Ishikawa (cell line): ENCODE measurements around the gene HDGFL2.

Experiments
- CEBPB ChIP-seq: IDR thresholded peaks from 2 replicates; pipeline ENCODE4 v1.6.1; 2012
- CREB1 ChIP-seq: IDR thresholded peaks from 2 replicates; pipeline ENCODE4 v1.6.1; 2012; ENCODE audit warnings: low read depth
- EGR1 ChIP-seq: IDR thresholded peaks from 2 replicates; pipeline ENCODE4 v1.6.1; 2012
- EP300 ChIP-seq: IDR thresholded peaks from 2 replicates; pipeline ENCODE4 v1.6.1; 2012; ENCODE audit warnings: borderline replicate concordance
- FOXM1 ChIP-seq: IDR thresholded peaks from 2 replicates; pipeline ENCODE4 v1.6.1; 2012; ENCODE audit warnings: low read depth, borderline replicate concordance
- NFIC ChIP-seq: IDR thresholded peaks from 2 replicates; pipeline ENCODE4 v1.6.1; 2012
- RAD21 ChIP-seq: IDR thresholded peaks from 2 replicates; pipeline ENCODE4 v1.6.1; 2012; ENCODE audit warnings: low read depth
- REST ChIP-seq: IDR thresholded peaks from 2 replicates; pipeline ENCODE4 v1.6.1; 2012; ENCODE audit warnings: low read depth, mild to moderate bottlenecking
- TAF1 ChIP-seq: IDR thresholded peaks from 2 replicates; pipeline ENCODE4 v1.6.1; 2012; ENCODE audit warnings: low read depth, mild to moderate bottlenecking
- TCF12 ChIP-seq: IDR thresholded peaks from 2 replicates; pipeline ENCODE4 v1.6.1; 2012; ENCODE audit warnings: low read depth
- TEAD4 ChIP-seq: IDR thresholded peaks from 2 replicates; pipeline ENCODE4 v1.6.1; 2012
- YY1 ChIP-seq: IDR thresholded peaks from 2 replicates; pipeline ENCODE4 v1.6.1; 2012; ENCODE audit warnings: low read depth
- ZBTB7A ChIP-seq: IDR thresholded peaks from 2 replicates; pipeline ENCODE4 v1.6.1; 2012; ENCODE audit warnings: low read depth
- TF ChIP-seq, protein P1 (sequence below): IDR thresholded peaks from 2 replicates; pipeline ENCODE4 v1.6.1; 2012
- TF ChIP-seq, protein P2 (sequence below): IDR thresholded peaks from 2 replicates; pipeline ENCODE4 v1.6.1; 2012

Gene HDGFL2

DNA sequence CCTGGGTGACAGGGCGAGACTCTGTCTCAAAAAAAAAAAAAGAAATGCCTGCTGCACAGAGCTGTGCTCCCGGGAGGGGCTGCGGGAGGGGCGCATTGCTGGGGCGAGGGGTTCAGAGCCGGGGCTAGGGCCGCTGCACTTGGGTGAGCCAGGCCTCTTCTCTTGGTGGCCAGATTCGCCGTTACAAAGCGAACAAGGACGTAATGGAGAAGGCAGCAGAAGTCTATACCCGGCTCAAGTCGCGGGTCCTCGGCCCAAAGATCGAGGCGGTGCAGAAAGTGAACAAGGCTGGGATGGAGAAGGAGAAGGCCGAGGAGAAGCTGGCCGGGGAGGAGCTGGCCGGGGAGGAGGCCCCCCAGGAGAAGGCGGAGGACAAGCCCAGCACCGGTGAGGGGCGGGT, 27.2 kb downstream of the HDGFL2 start:
- TF ChIP-seq REST: no peak
- no peak for TF ChIP-seq TAF1
- TF ChIP-seq, protein P1, sequence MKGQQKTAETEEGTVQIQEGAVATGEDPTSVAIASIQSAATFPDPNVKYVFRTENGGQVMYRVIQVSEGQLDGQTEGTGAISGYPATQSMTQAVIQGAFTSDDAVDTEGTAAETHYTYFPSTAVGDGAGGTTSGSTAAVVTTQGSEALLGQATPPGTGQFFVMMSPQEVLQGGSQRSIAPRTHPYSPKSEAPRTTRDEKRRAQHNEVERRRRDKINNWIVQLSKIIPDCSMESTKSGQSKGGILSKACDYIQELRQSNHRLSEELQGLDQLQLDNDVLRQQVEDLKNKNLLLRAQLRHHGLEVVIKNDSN: no peak
- no peak for TF ChIP-seq RAD21
- no peak for TF ChIP-seq NFIC
- no peak for TF ChIP-seq TCF12
- no peak for TF ChIP-seq EGR1
- TF ChIP-seq ZBTB7A: no peak
- TF ChIP-seq EP300: no peak
- TF ChIP-seq CREB1: no peak
- TF ChIP-seq FOXM1: no peak
- TF ChIP-seq, protein P2, sequence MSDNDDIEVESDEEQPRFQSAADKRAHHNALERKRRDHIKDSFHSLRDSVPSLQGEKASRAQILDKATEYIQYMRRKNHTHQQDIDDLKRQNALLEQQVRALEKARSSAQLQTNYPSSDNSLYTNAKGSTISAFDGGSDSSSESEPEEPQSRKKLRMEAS: no peak
- TF ChIP-seq TEAD4: no peak
- no peak for TF ChIP-seq CEBPB
- no peak for TF ChIP-seq YY1

GRCh38 chr19:4499855-4500254, 27.8 kb downstream of the HDGFL2 start:
- TF ChIP-seq RAD21: no peak
- TF ChIP-seq CEBPB: no peak
- TF ChIP-seq TAF1: no peak
- TF ChIP-seq TCF12: no peak
- no peak for TF ChIP-seq EP300
- TF ChIP-seq, protein P2: no peak
- TF ChIP-seq NFIC: no peak

- TF ChIP-seq, protein P1: no peak
- TF ChIP-seq ZBTB7A (no peak), FOXM1 (no peak), TAF1 (no peak), TEAD4 (no peak), REST (no peak)
Observed at GRCh38 chr19:4500841-4501591, 28.9 kb downstream of the HDGFL2 start.

- TF ChIP-seq EGR1 (no peak), RAD21 (no peak), REST (no peak), TCF12 (no peak), YY1 (no peak), ZBTB7A (no peak), FOXM1 (no peak), TAF1 (no peak), CREB1 (no peak), NFIC (no peak), EP300 (no peak)
- TF ChIP-seq, protein P2: no peak
- TF ChIP-seq, protein P1: no peak
Observed at GRCh38 chr19:4501691-4502090, 29.6 kb downstream of the HDGFL2 start.
